ENCODE measurements around the gene NAGLU. TPM values are rescaled to one million over a fixed set of nuclear protein-coding genes. Genes with fewer than 3 reads are reported as not detected.
"Not testable (repeated sequence)": the region's sequence is repeated elsewhere in the genome, so short reads cannot be mapped to it uniquely, and the experiment has no call there.

The NAGLU gene
- total and polyA plus RNA-seq, 4 experiments from 2014 or later: 8.5 to 22.8 (median 18.0) TPM

DNA sequence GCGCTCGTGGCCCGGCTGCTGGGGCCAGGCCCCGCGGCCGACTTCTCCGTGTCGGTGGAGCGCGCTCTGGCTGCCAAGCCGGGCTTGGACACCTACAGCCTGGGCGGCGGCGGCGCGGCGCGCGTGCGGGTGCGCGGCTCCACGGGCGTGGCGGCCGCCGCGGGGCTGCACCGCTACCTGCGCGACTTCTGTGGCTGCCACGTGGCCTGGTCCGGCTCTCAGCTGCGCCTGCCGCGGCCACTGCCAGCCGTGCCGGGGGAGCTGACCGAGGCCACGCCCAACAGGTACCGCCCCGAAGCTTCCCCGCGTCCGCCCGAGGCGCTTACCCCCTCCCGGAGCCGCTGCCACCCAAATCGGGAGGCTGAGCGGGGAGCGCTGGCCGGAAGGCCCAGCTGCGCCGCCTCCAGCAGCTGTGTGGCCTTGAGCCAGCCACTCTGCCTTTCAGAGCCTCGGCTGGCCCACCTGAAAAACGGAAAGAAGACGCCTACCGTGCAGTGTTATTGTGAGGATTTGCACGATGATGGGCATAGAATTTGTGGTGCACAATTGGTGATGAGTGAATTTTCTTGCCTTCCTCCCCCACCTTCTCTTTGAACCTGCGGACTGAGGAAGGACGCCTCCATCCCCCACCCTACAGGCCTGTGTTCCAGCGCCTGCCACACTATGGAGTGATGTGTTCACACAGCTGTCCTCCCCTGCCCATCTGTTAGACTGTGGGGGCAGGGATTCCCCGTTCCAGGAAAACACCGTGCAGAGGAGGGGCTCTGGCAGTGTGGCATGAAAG, 523 bp downstream of the NAGLU start:
- intact Hi-C loops (cut with micrococcal nuclease): loop anchor here (2.0 kb wide), 1 partner anchor 18 kb away; no protein-coding TSS in a partner anchor
- Histone ChIP-seq H3K36me3 (ENCODE audit: insufficient read depth, low read length) (no peaks in the 10 kb centered on the region), H3K9me3 (ENCODE audit: control insufficient read depth in 1 of 2, low read length in 2 of 2) (no peaks in the 10 kb centered on the region), H3K4me3 (ENCODE audit: low read length in 2 of 2) (peak overlapping the region; percentile 43 to 57), H3K4me1 (ENCODE audit: insufficient read depth, low read length) (peaks cover 33% of the 10 kb centered on the region), H3K27ac (ENCODE audit: low read depth, low read length) (peak overlapping the region; percentile 36), H3K27me3 (ENCODE audit: insufficient read depth, low read length) (no peaks in the 10 kb centered on the region)
- peak; percentile 53 to 74 (median 55) for DNase-seq
- ChIA-PET CTCF (ENCODE audit: partially characterized antibody) (interaction anchor here (1.2 to 1.7 kb wide), 4 partner anchors 12 to 31 kb away, joined by 3 to 4 read pairs (median 4); no protein-coding TSS in a partner anchor), POLR2A (ENCODE audit: partially characterized antibody) (interaction anchor here (0.8 to 2.9 kb wide), 16 partner anchors 9 to 461 kb away, joined by 3 to 28 read pairs (median 6); partner anchors contain the start of genes MLX, PSMC3IP, RETREG3 and STAT3)
- Mint-ChIP-seq H3K4me3 (peak overlapping the region; percentile 81 to 85 (median 84)), H3K27ac (peak overlapping the region in 6 of 7 donors; percentile 55 to 82 (median 76)), H3K4me1 (peaks cover 25 to 55% (median 39%) of the 10 kb centered on the region in 4 donors), H3K36me3 (peaks cover 0 to 3% of the 10 kb centered on the region in 2 donors), H3K9me3 (no peaks in the 10 kb centered on the region), H3K27me3 (no peaks in the 10 kb centered on the region)

GRCh38 chr17:42537156-42537805, 1.2 kb downstream of the NAGLU start:
- H3K4me1 Mint-ChIP-seq: peaks cover 23 to 54% (median 36%) of the 10 kb centered on the region in 4 donors
- CTCF ChIA-PET (ENCODE audit: partially characterized antibody): interaction anchor here (1.4 to 1.7 kb wide), 4 partner anchors 11 to 19 kb away, joined by 4 to 5 read pairs (median 4); no protein-coding TSS in a partner anchor

DNA sequence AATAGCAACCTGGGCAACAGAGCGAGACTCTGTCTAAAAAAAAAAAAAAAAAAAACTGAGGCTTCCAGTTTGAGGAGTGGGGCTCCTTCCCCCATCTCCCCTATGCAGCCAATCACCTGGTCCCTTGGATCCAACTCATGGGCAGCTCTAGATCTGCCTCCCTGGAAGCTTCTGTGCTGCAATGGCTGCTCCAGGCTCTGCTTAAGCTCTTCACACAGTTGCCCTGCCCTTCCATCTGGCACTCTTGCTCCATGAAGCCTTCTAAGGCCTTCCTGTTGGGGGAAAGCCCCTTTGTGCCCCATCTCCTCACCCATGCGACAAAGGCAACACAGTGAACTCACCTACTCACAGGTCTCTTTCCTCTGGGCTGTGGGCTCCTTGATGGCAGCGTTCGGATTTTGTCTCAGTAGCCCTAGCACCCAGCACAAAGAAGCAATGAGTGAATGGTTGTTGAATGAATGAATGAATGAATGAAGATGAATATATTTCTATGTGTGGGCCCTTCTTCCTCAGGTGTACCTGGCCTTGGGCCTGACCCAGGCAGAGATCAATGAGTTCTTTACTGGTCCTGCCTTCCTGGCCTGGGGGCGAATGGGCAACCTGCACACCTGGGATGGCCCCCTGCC, 1.9 kb downstream of the NAGLU start:
- peaks cover 23 to 54% (median 36%) of the 10 kb centered on the region in 4 donors for H3K4me1 Mint-ChIP-seq
- Histone ChIP-seq H3K36me3 (ENCODE audit: insufficient read depth, low read length) (no peaks in the 10 kb centered on the region), H3K9me3 (ENCODE audit: control insufficient read depth in 1 of 2, low read length in 2 of 2) (no peaks in the 10 kb centered on the region), H3K4me1 (ENCODE audit: insufficient read depth, low read length) (peaks cover 33% of the 10 kb centered on the region), H3K4me3 (ENCODE audit: low read length in 2 of 2) (no peak overlapping the region), H3K27ac (ENCODE audit: low read depth, low read length) (no peak overlapping the region), H3K27me3 (ENCODE audit: insufficient read depth, low read length) (no peaks in the 10 kb centered on the region)
- H3K27me3 Mint-ChIP-seq: no peaks in the 10 kb centered on the region
- H3K27ac Mint-ChIP-seq: peak overlapping the region in 4 of 7 donors; percentile 10 to 53 (median 26)
- H3K9me3 Mint-ChIP-seq: no peaks in the 10 kb centered on the region
- peaks cover 0 to 4% of the 10 kb centered on the region in 2 donors for H3K36me3 Mint-ChIP-seq
- ChIA-PET POLR2A (ENCODE audit: partially characterized antibody) (interaction anchor here (0.6 to 2.9 kb wide), 6 partner anchors 9 to 222 kb away, joined by 3 to 28 read pairs (median 7); partner anchors contain the start of genes PSMC3IP, RETREG3 and TUBG1), CTCF (ENCODE audit: partially characterized antibody) (interaction anchor here (0.6 to 1.7 kb wide), 2 partner anchors 10 to 272 kb away, joined by 3 to 5 read pairs; no protein-coding TSS in a partner anchor)
- H3K4me3 Mint-ChIP-seq: peak overlapping the region; percentile 15 to 74 (median 61)
- intact Hi-C loops (cut with micrococcal nuclease): loop anchor here (2.0 kb wide), 1 partner anchor 17 kb away; no protein-coding TSS in a partner anchor
- DNase-seq: no peak

More at GRCh38 chr17:42537156-42537805, 1.2 kb downstream of the NAGLU start:
- no peaks in the 10 kb centered on the region for H3K9me3 Mint-ChIP-seq
- peak overlapping the region in 3 of 7 donors; percentile 55 to 76 (median 75) for H3K27ac Mint-ChIP-seq
- no peak for DNase-seq
- H3K4me1 ChIP-seq (ENCODE audit: insufficient read depth, low read length): peaks cover 33% of the 10 kb centered on the region
- peaks cover 0 to 4% of the 10 kb centered on the region in 2 donors for H3K36me3 Mint-ChIP-seq
- H3K27ac ChIP-seq (ENCODE audit: low read depth, low read length): no peak overlapping the region
- H3K27me3 Mint-ChIP-seq: no peaks in the 10 kb centered on the region
- peak overlapping the region; percentile 81 to 85 (median 84) for H3K4me3 Mint-ChIP-seq
- H3K4me3 ChIP-seq (ENCODE audit: low read length in 2 of 2): peak overlapping the region; percentile 43 to 57
- POLR2A ChIA-PET (ENCODE audit: partially characterized antibody): interaction anchor here (0.6 to 2.9 kb wide), 10 partner anchors 10 to 461 kb away, joined by 3 to 28 read pairs (median 6); partner anchors contain the start of genes MLX, PSMC3IP, RETREG3 and STAT3
- intact Hi-C loops (cut with micrococcal nuclease): loop anchor here (2.0 kb wide), 1 partner anchor 18 kb away; no protein-coding TSS in a partner anchor
- H3K27me3 ChIP-seq (ENCODE audit: insufficient read depth, low read length): no peaks in the 10 kb centered on the region
- H3K9me3 ChIP-seq (ENCODE audit: control insufficient read depth in 1 of 2, low read length in 2 of 2): no peaks in the 10 kb centered on the region
- no peaks in the 10 kb centered on the region for H3K36me3 ChIP-seq (ENCODE audit: insufficient read depth, low read length)

DNA sequence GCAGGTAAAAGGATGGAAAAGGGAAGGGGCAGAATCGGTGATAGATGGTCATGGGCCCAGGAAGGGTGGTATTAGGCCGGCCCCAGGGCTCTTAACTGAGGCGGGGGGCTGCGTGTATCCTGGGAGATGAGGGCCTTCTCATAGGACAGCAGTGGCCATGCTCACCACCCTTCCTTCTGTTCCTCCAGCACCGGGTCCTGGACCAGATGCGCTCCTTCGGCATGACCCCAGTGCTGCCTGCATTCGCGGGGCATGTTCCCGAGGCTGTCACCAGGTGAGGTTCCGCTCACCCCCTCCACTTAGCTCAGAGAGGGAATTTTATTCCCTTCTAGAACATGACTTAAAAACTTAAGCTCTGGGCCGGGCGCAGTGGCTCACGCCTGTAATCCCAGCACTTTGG, 2.4 kb downstream of the NAGLU start:
- no peaks in the 10 kb centered on the region for H3K9me3 Mint-ChIP-seq
- no peak overlapping the region for H3K4me3 ChIP-seq (ENCODE audit: low read length in 2 of 2)
- no peaks in the 10 kb centered on the region for H3K27me3 Mint-ChIP-seq
- no peaks in the 10 kb centered on the region for H3K9me3 ChIP-seq (ENCODE audit: control insufficient read depth in 1 of 2, low read length in 2 of 2)
- no peak for DNase-seq
- H3K4me1 ChIP-seq (ENCODE audit: insufficient read depth, low read length): peaks cover 33% of the 10 kb centered on the region
- H3K27ac ChIP-seq (ENCODE audit: low read depth, low read length): no peak overlapping the region
- CTCF ChIA-PET (ENCODE audit: partially characterized antibody): interaction anchor here (1.7 kb wide), 1 partner anchor 9 kb away, joined by 5 read pairs; no protein-coding TSS in a partner anchor
- no peaks in the 10 kb centered on the region for H3K36me3 ChIP-seq (ENCODE audit: insufficient read depth, low read length)
- H3K4me1 Mint-ChIP-seq: peaks cover 23 to 51% (median 33%) of the 10 kb centered on the region in 4 donors
- H3K27me3 ChIP-seq (ENCODE audit: insufficient read depth, low read length): no peaks in the 10 kb centered on the region
- peak overlapping the region in 1 of 8 donors; percentile 74 for H3K4me3 Mint-ChIP-seq
- H3K36me3 Mint-ChIP-seq: peaks cover 0 to 4% of the 10 kb centered on the region in 2 donors
- no peak overlapping the region for H3K27ac Mint-ChIP-seq
- POLR2A ChIA-PET (ENCODE audit: partially characterized antibody): interaction anchor here (0.7 to 2.9 kb wide), 4 partner anchors 10 to 223 kb away, joined by 3 to 28 read pairs (median 5); no protein-coding TSS in a partner anchor
- intact Hi-C loops (cut with micrococcal nuclease): no loop called here

- H3K9me3 Mint-ChIP-seq; H3K27me3 ChIP-seq (ENCODE audit: insufficient read depth, low read length); DNase-seq; H3K9me3 ChIP-seq (ENCODE audit: control insufficient read depth in 1 of 2, low read length in 2 of 2); H3K4me3 ChIP-seq (ENCODE audit: low read length in 2 of 2); H3K27me3 Mint-ChIP-seq; H3K27ac ChIP-seq (ENCODE audit: low read depth, low read length); intact Hi-C loops (cut with micrococcal nuclease); H3K36me3 Mint-ChIP-seq; H3K36me3 ChIP-seq (ENCODE audit: insufficient read depth, low read length): not testable (repeated sequence)
- peak overlapping the region in 6 of 7 donors; percentile 31 to 92 (median 70) for H3K27ac Mint-ChIP-seq
- POLR2A ChIA-PET (ENCODE audit: partially characterized antibody): interaction anchor here (1.0 to 1.9 kb wide), 3 partner anchors 10 to 152 kb away, joined by 3 to 8 read pairs (median 5); partner anchors contain the start of gene STAT3
- CTCF ChIA-PET (ENCODE audit: partially characterized antibody): interaction anchor here (0.8 to 1.6 kb wide), 3 partner anchors 8 to 38 kb away, joined by 3 to 6 read pairs (median 4); no protein-coding TSS in a partner anchor
- peak overlapping the region in 7 of 8 donors; percentile 35 to 79 (median 67) for H3K4me3 Mint-ChIP-seq
- H3K4me1 Mint-ChIP-seq: peaks cover 21 to 46% (median 28%) of the 10 kb centered on the region in 4 donors
- H3K4me1 ChIP-seq (ENCODE audit: insufficient read depth, low read length): peaks cover 26% of the 10 kb centered on the region
Measured at GRCh38 chr17:42540558-42540957, 4.5 kb downstream of the NAGLU start.

DNA sequence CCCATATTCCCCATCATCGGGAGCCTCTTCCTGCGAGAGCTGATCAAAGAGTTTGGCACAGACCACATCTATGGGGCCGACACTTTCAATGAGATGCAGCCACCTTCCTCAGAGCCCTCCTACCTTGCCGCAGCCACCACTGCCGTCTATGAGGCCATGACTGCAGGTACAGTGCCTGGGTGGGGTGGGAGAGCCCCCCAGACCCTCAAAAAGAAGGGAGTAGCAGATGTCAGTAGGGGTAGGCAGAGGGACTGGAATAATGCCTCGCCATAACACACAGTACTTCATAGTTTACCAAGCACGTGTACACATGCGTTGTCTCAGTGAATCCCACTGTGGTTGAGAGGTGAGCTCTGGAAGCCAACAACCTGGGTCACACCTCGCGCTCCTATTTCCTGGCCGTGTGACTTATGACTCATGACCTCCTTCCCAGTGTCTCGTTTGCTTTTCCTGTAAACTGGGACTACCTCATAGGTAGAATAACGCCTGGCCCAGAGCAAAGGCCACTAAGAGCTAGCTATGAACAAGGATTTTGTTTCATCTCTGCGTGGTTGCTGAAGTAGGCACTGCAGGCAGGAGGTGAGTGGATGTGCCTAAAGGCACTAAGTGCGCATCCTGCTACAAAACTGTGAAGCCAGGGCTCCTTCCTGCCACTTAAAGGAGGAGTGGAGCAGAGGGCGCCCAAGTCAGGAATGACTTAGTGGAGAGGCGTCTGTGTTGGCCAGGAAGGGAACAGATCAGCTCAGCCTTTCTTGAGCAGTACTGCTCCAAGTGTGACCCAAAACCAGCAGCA, 5.2 kb downstream of the NAGLU start:
- DNase-seq: peak in 2 of 5 donors; percentile 25 to 51
- Histone ChIP-seq H3K27ac (ENCODE audit: low read depth, low read length) (no peak overlapping the region), H3K4me3 (ENCODE audit: low read length in 2 of 2) (no peak overlapping the region), H3K4me1 (ENCODE audit: insufficient read depth, low read length) (peaks cover 22% of the 10 kb centered on the region), H3K9me3 (ENCODE audit: control insufficient read depth in 1 of 2, low read length in 2 of 2) (no peaks in the 10 kb centered on the region), H3K36me3 (ENCODE audit: insufficient read depth, low read length) (no peaks in the 10 kb centered on the region), H3K27me3 (ENCODE audit: insufficient read depth, low read length) (no peaks in the 10 kb centered on the region)
- H3K9me3 Mint-ChIP-seq: no peaks in the 10 kb centered on the region
- CTCF ChIA-PET (ENCODE audit: partially characterized antibody): interaction anchor here (0.8 to 1.6 kb wide), 4 partner anchors 9 to 37 kb away, joined by 3 to 6 read pairs (median 4); partner anchors contain the start of gene COASY
- peak overlapping the region in 7 of 8 donors; percentile 57 to 79 (median 67) for H3K4me3 Mint-ChIP-seq
- H3K4me1 Mint-ChIP-seq: peaks cover 19 to 42% (median 25%) of the 10 kb centered on the region in 4 donors
- peaks cover 0 to 4% of the 10 kb centered on the region in 2 donors for H3K36me3 Mint-ChIP-seq
- no peaks in the 10 kb centered on the region for H3K27me3 Mint-ChIP-seq
- POLR2A ChIA-PET (ENCODE audit: partially characterized antibody): interaction anchor here (0.6 to 1.9 kb wide), 6 partner anchors 9 to 153 kb away, joined by 3 to 8 read pairs (median 3); partner anchors contain the start of genes PLEKHH3 and STAT3
- intact Hi-C loops (cut with micrococcal nuclease): no loop called here
- peak overlapping the region; percentile 65 to 92 (median 75) for H3K27ac Mint-ChIP-seq
